DND-41 (cell line): ENCODE results near the gene CRABP1.

Experiments
- ATAC-seq: fragments of 200-7000 bp; cut with Tn5 transposase; 3 replicates; pipeline ENCODE4 v1.9.1; 2021; ENCODE audit warnings: low read depth; ENCODE audit not compliant: insufficient read depth
- DNase-seq: peaks from one replicate; pipeline ENCODE4 v3.0.0-alpha.2; 2020
- H2AFZ ChIP-seq: 2 replicates; pipeline ENCODE4 v1.6.0; 2012; ENCODE audit warnings: low read depth, low read length
- H3K27ac ChIP-seq: 2 replicates; pipeline ENCODE4 v1.5.1; 2012; ENCODE audit warnings: low read length, inconsistent platforms
- H3K27me3 ChIP-seq: fragments of 200-600 bp; sonication (generic); 2 replicates; pipeline ENCODE4 v1.6.0; 2012; ENCODE audit warnings: low read length, mild to moderate bottlenecking, inconsistent platforms; ENCODE audit not compliant: insufficient read depth, poor library complexity
- H3K36me3 ChIP-seq: 2 replicates; pipeline ENCODE4 v1.5.1; 2012; ENCODE audit warnings: low read length, inconsistent platforms; ENCODE audit not compliant: insufficient read depth
- H3K4me1 ChIP-seq: 2 replicates; pipeline ENCODE4 v1.5.1; 2012; ENCODE audit warnings: mild to moderate bottlenecking, low read length; ENCODE audit not compliant: insufficient read depth
- H3K4me2 ChIP-seq: 2 replicates; pipeline ENCODE4 v1.6.0; 2012; ENCODE audit warnings: mild to moderate bottlenecking, moderate library complexity, low read length, inconsistent platforms; ENCODE audit not compliant: insufficient read depth
- H3K4me3 ChIP-seq, 2 experiments: fragments of 200-600 bp in 1 of 2; shearing (Covaris generic) in 1 of 2; 2 replicates each; pipeline ENCODE4 v1.5.1; 2012 to 2016; ENCODE audit warnings: inconsistent platforms in 2 of 2, low read length in 2 of 2, mild to moderate bottlenecking in 2 of 2, low read depth in 1 of 2, moderate library complexity in 1 of 2
- H3K79me2 ChIP-seq: 2 replicates; pipeline ENCODE4 v1.6.0; 2012; ENCODE audit warnings: low read length, inconsistent platforms; ENCODE audit not compliant: insufficient read depth
- H3K9ac ChIP-seq: 2 replicates; pipeline ENCODE4 v1.6.0; 2012; ENCODE audit warnings: low read depth, mild to moderate bottlenecking, inconsistent platforms, low read length, moderate library complexity
- H3K9me3 ChIP-seq: 2 replicates; pipeline ENCODE4 v1.5.1; 2012; ENCODE audit warnings: low read length, moderate library complexity, mild to moderate bottlenecking, inconsistent platforms; ENCODE audit not compliant: insufficient read depth, severe bottlenecking
- H4K20me1 ChIP-seq: 2 replicates; pipeline ENCODE4 v1.6.0; 2012; ENCODE audit warnings: low read length; ENCODE audit not compliant: insufficient read depth
- CTCF ChIP-seq: IDR thresholded peaks from 2 replicates; pipeline ENCODE4 v1.5.1; 2012; ENCODE audit warnings: borderline replicate concordance, low read length, moderate library complexity, mild to moderate bottlenecking; ENCODE audit not compliant: poor library complexity, severe bottlenecking; ENCODE audit errors: extremely low read depth
- EZH2 ChIP-seq: IDR thresholded peaks from 3 replicates; pipeline ENCODE4 v1.6.1; 2012; ENCODE audit warnings: borderline replicate concordance, low read depth, mild to moderate bottlenecking, moderate library complexity, low read length, inconsistent platforms; ENCODE audit not compliant: severe bottlenecking

Gene CRABP1

GRCh38 chr15:78306176-78306774 is 33.9 kb upstream of the CRABP1 start:
- ATAC-seq (no peak), DNase-seq (no peak)
- H3K4me1 ChIP-seq = no peaks in the 10 kb centered on the region
- H3K4me2 ChIP-seq = no peak overlapping the region
- no peak overlapping the region for H3K9ac ChIP-seq
- no peak overlapping the region for H3K4me3 ChIP-seq
- TF ChIP-seq CTCF (no peak), EZH2 (no peak)
- H3K27me3 ChIP-seq = no peaks in the 10 kb centered on the region
- no peak overlapping the region for H3K27ac ChIP-seq
- H3K36me3 ChIP-seq = no peaks in the 10 kb centered on the region
- H3K79me2 ChIP-seq = no peaks in the 10 kb centered on the region
- no peaks in the 10 kb centered on the region for H3K9me3 ChIP-seq
- no peak overlapping the region for H2AFZ ChIP-seq
- H4K20me1 ChIP-seq = no peaks in the 10 kb centered on the region

- H4K20me1 ChIP-seq = no peaks in the 10 kb centered on the region
- no peaks in the 10 kb centered on the region for H3K79me2 ChIP-seq
- no peak overlapping the region for H3K27ac ChIP-seq
- H3K4me2 ChIP-seq = no peak overlapping the region
- ATAC-seq (no peak), DNase-seq (no peak)
- H3K4me3 ChIP-seq = no peak overlapping the region
- no peaks in the 10 kb centered on the region for H3K36me3 ChIP-seq
- no peaks in the 10 kb centered on the region for H3K9me3 ChIP-seq
- TF ChIP-seq EZH2 (no peak), CTCF (no peak)
- H2AFZ ChIP-seq = no peak overlapping the region
- H3K27me3 ChIP-seq = no peaks in the 10 kb centered on the region
- H3K4me1 ChIP-seq = no peaks in the 10 kb centered on the region
- no peak overlapping the region for H3K9ac ChIP-seq
These were observed 32.2 kb upstream of the CRABP1 start for GRCh38 chr15:78307976-78308375.

DNA sequence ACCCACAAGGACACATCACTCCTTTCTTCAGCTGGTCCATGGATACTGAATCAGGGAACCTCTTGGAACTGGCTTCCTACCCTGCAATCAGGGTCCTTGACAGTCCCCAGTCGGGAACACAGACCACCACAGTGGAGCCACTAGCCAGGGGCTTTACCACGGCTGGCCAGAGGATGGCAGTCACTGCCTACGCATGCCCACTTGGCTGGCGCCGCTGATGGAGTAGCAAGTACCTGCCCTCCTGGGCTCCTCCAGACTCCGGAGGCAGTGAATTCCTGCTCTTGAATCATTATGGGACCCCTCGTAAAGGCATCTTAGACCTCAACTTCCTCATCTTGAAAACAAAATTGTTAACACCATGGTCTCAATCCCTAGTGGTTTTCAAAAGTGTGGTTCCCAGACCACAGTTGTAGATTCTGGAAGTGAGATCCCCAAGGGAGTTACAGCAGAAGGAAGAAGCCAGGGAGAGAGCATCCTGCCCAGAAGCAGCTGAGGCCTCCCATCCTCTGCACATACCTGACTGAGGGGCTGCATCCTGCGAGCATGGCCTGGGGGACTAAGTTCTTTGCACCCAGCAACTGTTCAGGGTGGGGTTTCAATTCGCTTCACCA is 31.6 kb upstream of the CRABP1 start:
- H3K27ac ChIP-seq = no peak overlapping the region
- peak; percentile 56 for DNase-seq
- peaks cover 4% of the 10 kb centered on the region for H3K27me3 ChIP-seq
- no peaks in the 10 kb centered on the region for H3K9me3 ChIP-seq
- no peak overlapping the region; the same call in 1 of the 2 replicates for H2AFZ ChIP-seq
- peak; percentile 84 for ATAC-seq
- no peak overlapping the region for H3K4me3 ChIP-seq
- no peak overlapping the region for H3K9ac ChIP-seq
- no peaks in the 10 kb centered on the region for H3K4me1 ChIP-seq
- TF ChIP-seq EZH2 = no peak
- peak; percentile 73 for TF ChIP-seq CTCF
- no peaks in the 10 kb centered on the region for H3K79me2 ChIP-seq
- H4K20me1 ChIP-seq = no peaks in the 10 kb centered on the region
- H3K36me3 ChIP-seq = no peaks in the 10 kb centered on the region
- H3K4me2 ChIP-seq = no peak overlapping the region
